ENCODE results near the gene LRP6. TPM values are rescaled to one million over a fixed set of nuclear protein-coding genes. Genes with fewer than 3 reads are reported as not detected.

LRP6 gene
- total and polyA plus RNA-seq, 2 of the 13 experiments (the other 11 are each of a cell fraction or from before 2014, with no cell fraction given) = 33.8 to 42.0 TPM

DNA sequence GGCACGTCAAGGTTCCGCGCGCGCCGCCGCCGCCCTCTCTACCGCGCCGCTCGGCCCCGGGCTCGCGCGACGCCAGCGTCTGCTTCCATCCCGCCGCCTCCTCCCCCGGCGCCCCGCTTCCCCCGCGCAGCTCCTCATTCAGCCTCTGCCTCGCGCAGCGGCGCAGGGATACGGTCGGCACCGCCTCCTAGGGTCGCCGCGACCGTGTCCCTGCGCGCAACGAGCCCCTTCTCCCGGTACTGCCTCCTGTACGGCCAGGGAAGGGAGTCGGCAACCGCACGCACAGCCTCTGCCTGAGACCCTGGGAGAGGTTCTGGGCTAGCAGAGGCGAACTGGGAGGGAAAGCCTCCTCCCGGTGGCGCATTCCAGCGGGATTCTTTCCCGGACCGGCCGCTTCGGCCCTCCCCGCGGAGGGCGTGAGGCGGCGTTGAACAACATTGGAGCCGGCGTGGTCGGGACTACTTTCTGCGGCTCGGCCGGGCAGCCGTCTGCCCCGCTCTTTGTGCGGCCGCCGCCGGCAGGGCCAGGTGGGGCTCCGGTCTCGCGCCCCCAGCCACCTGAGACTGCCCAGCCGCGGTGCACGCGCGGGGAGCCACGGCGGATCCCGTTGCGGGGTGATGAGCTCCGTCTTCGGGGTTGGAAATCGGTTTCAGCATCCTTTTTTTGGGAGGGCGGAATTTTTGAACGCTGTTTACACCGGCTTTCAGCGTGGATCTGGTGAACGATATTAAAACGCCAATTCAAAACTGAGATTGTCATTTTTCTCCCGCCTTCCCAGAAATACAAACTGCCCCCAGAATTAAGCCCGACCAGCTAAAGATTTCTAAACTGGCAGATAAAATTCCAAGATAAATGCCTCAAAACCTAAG lies at the start of gene LRP6 (continued):
- TF ChIP-seq RXRA (CRISPR knock-in tag; IDR thresholded peaks at IDR 0.05) = peak; percentile 91
- no peak for TF ChIP-seq PLRG1 (conservative IDR thresholded peaks at IDR 0.05)
- no peak for TF ChIP-seq KAT2B (IDR thresholded peaks at IDR 0.05; ENCODE audit: borderline replicate concordance, low read depth, low read length)
- 0 out of 2 replicates have a peak, but pooled peaks have one; percentile 38 for TF ChIP-seq SETDB1 (CRISPR knock-in tag; IDR thresholded peaks at IDR 0.05; ENCODE audit: borderline replicate concordance)
- TF ChIP-seq FIP1L1 (IDR thresholded peaks at IDR 0.05; ENCODE audit: borderline replicate concordance, insufficient read depth, low read depth, low read length) = no peak; the same call in 1 of the 2 replicates
- peak; percentile 77; the same call in 1 of the 2 replicates for TF ChIP-seq HNRNPUL1 (IDR thresholded peaks at IDR 0.05; ENCODE audit: low read depth, low read length)
- TF ChIP-seq ARNT2 (CRISPR knock-in tag; IDR thresholded peaks at IDR 0.05; ENCODE audit: low read depth) = peak; percentile 98
- TF ChIP-seq, protein P1, sequence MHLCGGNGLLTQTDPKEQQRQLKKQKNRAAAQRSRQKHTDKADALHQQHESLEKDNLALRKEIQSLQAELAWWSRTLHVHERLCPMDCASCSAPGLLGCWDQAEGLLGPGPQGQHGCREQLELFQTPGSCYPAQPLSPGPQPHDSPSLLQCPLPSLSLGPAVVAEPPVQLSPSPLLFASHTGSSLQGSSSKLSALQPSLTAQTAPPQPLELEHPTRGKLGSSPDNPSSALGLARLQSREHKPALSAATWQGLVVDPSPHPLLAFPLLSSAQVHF (CRISPR knock-in tag; IDR thresholded peaks at IDR 0.05) = peak; percentile 90; the same call in 1 of the 2 replicates
- TF ChIP-seq, protein P2, sequence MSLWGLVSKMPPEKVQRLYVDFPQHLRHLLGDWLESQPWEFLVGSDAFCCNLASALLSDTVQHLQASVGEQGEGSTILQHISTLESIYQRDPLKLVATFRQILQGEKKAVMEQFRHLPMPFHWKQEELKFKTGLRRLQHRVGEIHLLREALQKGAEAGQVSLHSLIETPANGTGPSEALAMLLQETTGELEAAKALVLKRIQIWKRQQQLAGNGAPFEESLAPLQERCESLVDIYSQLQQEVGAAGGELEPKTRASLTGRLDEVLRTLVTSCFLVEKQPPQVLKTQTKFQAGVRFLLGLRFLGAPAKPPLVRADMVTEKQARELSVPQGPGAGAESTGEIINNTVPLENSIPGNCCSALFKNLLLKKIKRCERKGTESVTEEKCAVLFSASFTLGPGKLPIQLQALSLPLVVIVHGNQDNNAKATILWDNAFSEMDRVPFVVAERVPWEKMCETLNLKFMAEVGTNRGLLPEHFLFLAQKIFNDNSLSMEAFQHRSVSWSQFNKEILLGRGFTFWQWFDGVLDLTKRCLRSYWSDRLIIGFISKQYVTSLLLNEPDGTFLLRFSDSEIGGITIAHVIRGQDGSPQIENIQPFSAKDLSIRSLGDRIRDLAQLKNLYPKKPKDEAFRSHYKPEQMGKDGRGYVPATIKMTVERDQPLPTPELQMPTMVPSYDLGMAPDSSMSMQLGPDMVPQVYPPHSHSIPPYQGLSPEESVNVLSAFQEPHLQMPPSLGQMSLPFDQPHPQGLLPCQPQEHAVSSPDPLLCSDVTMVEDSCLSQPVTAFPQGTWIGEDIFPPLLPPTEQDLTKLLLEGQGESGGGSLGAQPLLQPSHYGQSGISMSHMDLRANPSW (CRISPR knock-in tag; IDR thresholded peaks at IDR 0.05; ENCODE audit: borderline replicate concordance) = peak; percentile 90; the same call in 1 of the 2 replicates
- TF ChIP-seq POLR2AphosphoS5 (IDR thresholded peaks at IDR 0.05; ENCODE audit: low read depth, low read length) = no peak; the same call in 1 of the 2 replicates
- no peak for TF ChIP-seq KDM1A (CRISPR knock-in tag; IDR thresholded peaks at IDR 0.05)
- TF ChIP-seq, protein P3, sequence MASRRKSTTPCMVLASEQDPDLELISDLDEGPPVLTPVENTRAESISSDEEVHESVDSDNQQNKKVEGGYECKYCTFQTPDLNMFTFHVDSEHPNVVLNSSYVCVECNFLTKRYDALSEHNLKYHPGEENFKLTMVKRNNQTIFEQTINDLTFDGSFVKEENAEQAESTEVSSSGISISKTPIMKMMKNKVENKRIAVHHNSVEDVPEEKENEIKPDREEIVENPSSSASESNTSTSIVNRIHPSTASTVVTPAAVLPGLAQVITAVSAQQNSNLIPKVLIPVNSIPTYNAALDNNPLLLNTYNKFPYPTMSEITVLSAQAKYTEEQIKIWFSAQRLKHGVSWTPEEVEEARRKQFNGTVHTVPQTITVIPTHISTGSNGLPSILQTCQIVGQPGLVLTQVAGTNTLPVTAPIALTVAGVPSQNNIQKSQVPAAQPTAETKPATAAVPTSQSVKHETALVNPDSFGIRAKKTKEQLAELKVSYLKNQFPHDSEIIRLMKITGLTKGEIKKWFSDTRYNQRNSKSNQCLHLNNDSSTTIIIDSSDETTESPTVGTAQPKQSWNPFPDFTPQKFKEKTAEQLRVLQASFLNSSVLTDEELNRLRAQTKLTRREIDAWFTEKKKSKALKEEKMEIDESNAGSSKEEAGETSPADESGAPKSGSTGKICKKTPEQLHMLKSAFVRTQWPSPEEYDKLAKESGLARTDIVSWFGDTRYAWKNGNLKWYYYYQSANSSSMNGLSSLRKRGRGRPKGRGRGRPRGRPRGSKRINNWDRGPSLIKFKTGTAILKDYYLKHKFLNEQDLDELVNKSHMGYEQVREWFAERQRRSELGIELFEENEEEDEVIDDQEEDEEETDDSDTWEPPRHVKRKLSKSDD (CRISPR knock-in tag; IDR thresholded peaks at IDR 0.05; ENCODE audit: low read depth) = peak; percentile 68; the same call in 1 of the 2 replicates
- TF ChIP-seq, protein P4, sequence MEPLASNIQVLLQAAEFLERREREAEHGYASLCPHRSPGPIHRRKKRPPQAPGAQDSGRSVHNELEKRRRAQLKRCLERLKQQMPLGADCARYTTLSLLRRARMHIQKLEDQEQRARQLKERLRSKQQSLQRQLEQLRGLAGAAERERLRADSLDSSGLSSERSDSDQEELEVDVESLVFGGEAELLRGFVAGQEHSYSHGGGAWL (CRISPR knock-in tag; IDR thresholded peaks at IDR 0.05) = peak; percentile 90
- TF ChIP-seq NCOA5 (CRISPR knock-in tag; IDR thresholded peaks at IDR 0.05) = no peak
- TF ChIP-seq, protein P5, sequence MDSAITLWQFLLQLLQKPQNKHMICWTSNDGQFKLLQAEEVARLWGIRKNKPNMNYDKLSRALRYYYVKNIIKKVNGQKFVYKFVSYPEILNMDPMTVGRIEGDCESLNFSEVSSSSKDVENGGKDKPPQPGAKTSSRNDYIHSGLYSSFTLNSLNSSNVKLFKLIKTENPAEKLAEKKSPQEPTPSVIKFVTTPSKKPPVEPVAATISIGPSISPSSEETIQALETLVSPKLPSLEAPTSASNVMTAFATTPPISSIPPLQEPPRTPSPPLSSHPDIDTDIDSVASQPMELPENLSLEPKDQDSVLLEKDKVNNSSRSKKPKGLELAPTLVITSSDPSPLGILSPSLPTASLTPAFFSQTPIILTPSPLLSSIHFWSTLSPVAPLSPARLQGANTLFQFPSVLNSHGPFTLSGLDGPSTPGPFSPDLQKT (CRISPR knock-in tag; IDR thresholded peaks at IDR 0.05; ENCODE audit: borderline replicate concordance) = no peak
- peak; percentile 90; the same call in 1 of the 2 replicates for TF ChIP-seq ZSCAN29 (CRISPR knock-in tag; conservative IDR thresholded peaks at IDR 0.05)
- TF ChIP-seq, protein P6, sequence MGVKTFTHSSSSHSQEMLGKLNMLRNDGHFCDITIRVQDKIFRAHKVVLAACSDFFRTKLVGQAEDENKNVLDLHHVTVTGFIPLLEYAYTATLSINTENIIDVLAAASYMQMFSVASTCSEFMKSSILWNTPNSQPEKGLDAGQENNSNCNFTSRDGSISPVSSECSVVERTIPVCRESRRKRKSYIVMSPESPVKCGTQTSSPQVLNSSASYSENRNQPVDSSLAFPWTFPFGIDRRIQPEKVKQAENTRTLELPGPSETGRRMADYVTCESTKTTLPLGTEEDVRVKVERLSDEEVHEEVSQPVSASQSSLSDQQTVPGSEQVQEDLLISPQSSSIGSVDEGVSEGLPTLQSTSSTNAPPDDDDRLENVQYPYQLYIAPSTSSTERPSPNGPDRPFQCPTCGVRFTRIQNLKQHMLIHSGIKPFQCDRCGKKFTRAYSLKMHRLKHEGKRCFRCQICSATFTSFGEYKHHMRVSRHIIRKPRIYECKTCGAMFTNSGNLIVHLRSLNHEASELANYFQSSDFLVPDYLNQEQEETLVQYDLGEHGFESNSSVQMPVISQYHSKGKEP (CRISPR knock-in tag; IDR thresholded peaks at IDR 0.05) = peak; percentile 72

Data from HepG2 (cell line).